Thyroid gland (tissue), 4 donors: ENCODE results near the gene ABCB8. TPM values are rescaled to one million over a fixed set of nuclear protein-coding genes. Genes with fewer than 3 reads are reported as not detected.

Source experiments
- DNase-seq, 2 donors: peaks; one replicate each; pipeline ENCODE4 v3.0.0-alpha.2; 2019
- H3K27ac ChIP-seq, 3 donors: fragments of 200-600 bp; sonication (generic); 1 replicate in 2 of 3; 2 replicates in 1 of 3; pipeline ENCODE4 v1.5.1; 2016 to 2019; ENCODE audit warnings: mild to moderate bottlenecking in 1 of 3, moderate library complexity in 1 of 3
- H3K27me3 ChIP-seq: fragments of 200-600 bp; sonication (generic); one replicate; pipeline ENCODE4 v1.5.1; 2019
- H3K36me3 ChIP-seq, 2 donors: fragments of 200-600 bp; sonication (generic); one replicate each; pipeline ENCODE4 v1.5.1; 2016 to 2019
- H3K4me1 ChIP-seq, 2 donors: fragments of 200-600 bp; sonication (generic); one replicate each; pipeline ENCODE4 v1.5.1; 2017 to 2019
- H3K4me3 ChIP-seq, 3 donors: fragments of 200-600 bp; sonication (generic); replicated peaks in 1 of 3; 1 replicate in 2 of 3; 2 replicates in 1 of 3; pipeline ENCODE4 v1.5.1; 2016; ENCODE audit warnings: mild to moderate bottlenecking in 1 of 3
- H3K9me3 ChIP-seq: fragments of 200-600 bp; sonication (generic); one replicate; pipeline ENCODE4 v1.5.1; 2017
- CTCF ChIP-seq, 6 experiments: fragments of 200-600 bp in 3 of 6; fragments of 450-650 bp in 3 of 6; sonication (generic) in 3 of 6; IDR thresholded peaks; one replicate each; pipeline ENCODE4 v1.5.1; 2016 to 2019; ENCODE audit warnings: antibody characterized with exemption in 6 of 6, mild to moderate bottlenecking in 2 of 6, inconsistent platforms in 1 of 6, moderate library complexity in 1 of 6
- POLR2A ChIP-seq, 2 donors: fragments of 450-650 bp; IDR thresholded peaks; one replicate each; pipeline ENCODE4 v1.6.1; 2017; ENCODE audit warnings: antibody characterized with exemption in 2 of 2, mild to moderate bottlenecking in 2 of 2, moderate library complexity in 1 of 2
- WGBS, 2 donors: methylation state at CpG; one replicate each; pipeline ENCODE4 v1.1.5; 2017; 5-methylcytosine and 5-hydroxymethylcytosine counted together
- intact Hi-C: fragments of 100-400 bp; cut with DNase I; formaldehyde crosslinking; loops from one replicate; pipeline ENCODE4 v1.15.1; 2023
- total RNA-seq, 4 donors: library from RNA; depleted of rRNA; stranded (reverse); fragments of >200 nt; gene quantifications; one replicate each; pipeline ENCODE4 v1.2.3, GENCODE V29; 2016

The ABCB8 gene
- total RNA-seq, 4 donors from 2014 or later: 39.0 to 74.2 (median 60.9) TPM

- Histone ChIP-seq H3K27me3 (no peaks in the 10 kb centered on the region), H3K9me3 (no peaks in the 10 kb centered on the region), H3K36me3 (peaks cover 0 to 3% of the 10 kb centered on the region in 2 donors), H3K4me1 (peaks cover 0 to 10% of the 10 kb centered on the region in 2 donors), H3K27ac (no peak overlapping the region), H3K4me3 (no peak overlapping the region)
- TF ChIP-seq POLR2A (IDR thresholded peaks at IDR 0.05) (no peak), CTCF (IDR thresholded peaks at IDR 0.05) (no peak)
- DNase-seq: no peak
- intact Hi-C loops: no loop called here
- 88 to 93% methylated on average over 9 of the region's 9 CpGs for WGBS, 2 donors
Measured at GRCh38 chr7:151045967-151046366, 17.7 kb downstream of the ABCB8 start.

- 49 to 53% methylated on average over 11 to 13 of the region's 14 CpGs for WGBS, 2 donors
- H3K9me3 ChIP-seq: no peaks in the 10 kb centered on the region
- H3K36me3 ChIP-seq: peaks cover 0 to 3% of the 10 kb centered on the region in 2 donors
- no peak overlapping the region for H3K27ac ChIP-seq
- H3K4me3 ChIP-seq: no peak overlapping the region
- peak; percentile 29 to 44 for DNase-seq
- TF ChIP-seq CTCF (IDR thresholded peaks at IDR 0.05) (no peak), POLR2A (IDR thresholded peaks at IDR 0.05) (no peak)
- H3K4me1 ChIP-seq: peaks cover 0 to 13% of the 10 kb centered on the region in 2 donors
- intact Hi-C loops: no loop called here
- no peaks in the 10 kb centered on the region for H3K27me3 ChIP-seq
Measured at GRCh38 chr7:151046603-151047573, 18.6 kb downstream of the ABCB8 start.

GRCh38 chr7:151047976-151048815 lies 19.9 kb downstream of the ABCB8 start, which contains the start of gene ASIC3:
TSS of gene ASIC3 (plus strand) at chr7:151048531. CDS start at chr7:151048886, 355 bp downstream.
- peaks cover 0 to 3% of the 10 kb centered on the region in 2 donors for H3K36me3 ChIP-seq
- H3K9me3 ChIP-seq: no peaks in the 10 kb centered on the region
- no peak for TF ChIP-seq POLR2A (IDR thresholded peaks at IDR 0.05)
- no peak for TF ChIP-seq CTCF (IDR thresholded peaks at IDR 0.05)
- WGBS, 2 donors: 66 to 71% methylated on average over 20 to 22 of the region's 22 CpGs
- DNase-seq: peak in 1 of 2 donors; percentile 22
- H3K27me3 ChIP-seq: no peaks in the 10 kb centered on the region
- H3K27ac ChIP-seq: no peak within 1 kb of the TSS
- peaks cover 0 to 13% of the 10 kb centered on the region in 2 donors for H3K4me1 ChIP-seq
- intact Hi-C loops: no loop called here
- no peak within 1 kb of the TSS for H3K4me3 ChIP-seq

GRCh38 chr7:151048911-151049463 lies 20.7 kb downstream of the ABCB8 start:
- Histone ChIP-seq H3K27me3 (no peaks in the 10 kb centered on the region), H3K27ac (no peak overlapping the region), H3K36me3 (peaks cover 0 to 3% of the 10 kb centered on the region in 2 donors), H3K4me1 (peaks cover 0 to 13% of the 10 kb centered on the region in 2 donors), H3K4me3 (no peak overlapping the region), H3K9me3 (no peaks in the 10 kb centered on the region)
- TF ChIP-seq POLR2A (IDR thresholded peaks at IDR 0.05) (no peak), CTCF (IDR thresholded peaks at IDR 0.05) (no peak)
- intact Hi-C loops: no loop called here
- no peak for DNase-seq
- 84 to 91% methylated on average over 24 to 27 of the region's 38 CpGs for WGBS, 2 donors
